Liver (tissue), 9 donors: ENCODE results near the gene TAB2. TPM values are rescaled to one million over a fixed set of nuclear protein-coding genes. Genes with fewer than 3 reads are reported as not detected.

Experiments used
- DNase-seq: peaks from one replicate; pipeline ENCODE4 v3.0.0-alpha.2; 2017; ENCODE audit warnings: low spot score
- H3K27ac ChIP-seq, 2 donors: one replicate each; pipeline ENCODE4 v1.7.0; 2013; ENCODE audit warnings: inconsistent platforms in 2 of 2, low read length in 2 of 2, control low read depth in 1 of 2, low read depth in 1 of 2, mild to moderate bottlenecking in 1 of 2
- H3K27me3 ChIP-seq, 4 donors: one replicate each; pipeline versions ENCODE4 v1.6.1 to v1.7.0; 2013; ENCODE audit warnings: low read length in 3 of 4, inconsistent platforms in 1 of 4, mild to moderate bottlenecking in 1 of 4, moderate library complexity in 1 of 4; ENCODE audit not compliant: control insufficient read depth in 4 of 4, insufficient read depth in 4 of 4
- H3K36me3 ChIP-seq, 4 donors: one replicate each; pipeline versions ENCODE4 v1.6.1 to v1.7.0; 2013; ENCODE audit warnings: low read length in 3 of 4, mild to moderate bottlenecking in 3 of 4, low read depth in 1 of 4, moderate library complexity in 1 of 4; ENCODE audit not compliant: control insufficient read depth in 4 of 4, insufficient read depth in 3 of 4
- H3K4me1 ChIP-seq, 4 donors: one replicate each; pipeline versions ENCODE4 v1.6.1 to v1.7.0; 2013; ENCODE audit warnings: low read length in 3 of 4, mild to moderate bottlenecking in 3 of 4, moderate library complexity in 1 of 4; ENCODE audit not compliant: control insufficient read depth in 4 of 4, insufficient read depth in 4 of 4
- H3K4me3 ChIP-seq, 3 donors: one replicate each; pipeline versions ENCODE4 v1.6.1 to v1.7.0; 2013; ENCODE audit warnings: low read length in 3 of 3, control low read depth in 1 of 3, low read depth in 1 of 3, mild to moderate bottlenecking in 1 of 3
- H3K9ac ChIP-seq, 2 donors: one replicate each; pipeline ENCODE4 v1.7.0; 2013; ENCODE audit warnings: low read length in 2 of 2, mild to moderate bottlenecking in 2 of 2, moderate library complexity in 2 of 2, control low read depth in 1 of 2, low read depth in 1 of 2
- H3K9me3 ChIP-seq, 4 donors: one replicate each; pipeline versions ENCODE4 v1.6.1 to v1.7.0; 2013; ENCODE audit warnings: low read length in 3 of 4; ENCODE audit not compliant: control insufficient read depth in 4 of 4
- EGR1 ChIP-seq, 2 donors: IDR thresholded peaks; 2 replicates each; pipeline ENCODE4 v1.6.1; 2016 to 2018; ENCODE audit warnings: antibody characterized with exemption in 2 of 2, low read depth in 2 of 2
- FOXA1 ChIP-seq: IDR thresholded peaks from 2 replicates; pipeline ENCODE4 v1.6.1; 2016; ENCODE audit warnings: antibody characterized with exemption
- FOXA2 ChIP-seq: IDR thresholded peaks from 2 replicates; pipeline ENCODE4 v1.6.1; 2016; ENCODE audit warnings: antibody characterized with exemption
- GABPA ChIP-seq, 2 donors: IDR thresholded peaks in 1 of 2; conservative IDR thresholded peaks in 1 of 2; 2 replicates each; pipeline ENCODE4 v1.6.1; 2016; ENCODE audit warnings: antibody characterized with exemption in 2 of 2, mild to moderate bottlenecking in 1 of 2, moderate library complexity in 1 of 2
- HNF4A ChIP-seq, 2 donors: conservative IDR thresholded peaks; 2 replicates each; pipeline ENCODE4 v1.6.1; 2016; ENCODE audit warnings: antibody characterized with exemption in 2 of 2, mild to moderate bottlenecking in 2 of 2
- HNF4G ChIP-seq: IDR thresholded peaks from 2 replicates; pipeline ENCODE4 v1.6.1; 2016; ENCODE audit warnings: antibody characterized with exemption
- JUND ChIP-seq, 2 donors: IDR thresholded peaks; 2 replicates each; pipeline ENCODE4 v1.6.1; 2016; ENCODE audit warnings: antibody characterized with exemption in 2 of 2
- NR2F2 ChIP-seq: IDR thresholded peaks from 2 replicates; pipeline ENCODE4 v1.6.1; 2016; ENCODE audit warnings: antibody characterized with exemption
- RAD21 ChIP-seq, 2 donors: IDR thresholded peaks; 2 replicates each; pipeline ENCODE4 v1.6.1; 2016; ENCODE audit warnings: antibody characterized with exemption in 2 of 2, mild to moderate bottlenecking in 2 of 2
- RXRA ChIP-seq, 2 donors: IDR thresholded peaks; 2 replicates each; pipeline ENCODE4 v1.6.1; 2017 to 2018; ENCODE audit warnings: antibody characterized with exemption in 2 of 2, mild to moderate bottlenecking in 1 of 2
- SP1 ChIP-seq: IDR thresholded peaks from 2 replicates; pipeline ENCODE4 v1.6.1; 2018; ENCODE audit warnings: antibody characterized with exemption, mild to moderate bottlenecking
- TAF1 ChIP-seq: conservative IDR thresholded peaks from 2 replicates; pipeline ENCODE4 v1.6.1; 2016; ENCODE audit warnings: antibody characterized with exemption, mild to moderate bottlenecking
- WGBS: extraction: QIAGEN DNeasy Blood & Tissue Kit; methylation state at CpG from one replicate; pipeline ENCODE4 v1.1.7; 2013; 5-methylcytosine and 5-hydroxymethylcytosine counted together
- polyA plus RNA-seq, 2 donors: library from polyadenylated mRNA; stranded (reverse) in 1 of 2; unstranded in 1 of 2; fragments of 200-250 nt in 1 of 2; fragments of >200 nt in 1 of 2; fragmentation: Nextera tagmentation in 1 of 2; extraction: Ambion mirVana in 1 of 2; gene quantifications; one replicate each; pipeline versions ENCODE4 v1.2.1 to v1.2.3, GENCODE V29; 2013 to 2015
- total RNA-seq, 2 donors: library from RNA; depleted of rRNA; stranded (reverse); fragments of >200 nt; gene quantifications; one replicate each; pipeline ENCODE4 v1.2.3, GENCODE V29; 2014
- TF ChIP-seq, protein P1 (sequence below): IDR thresholded peaks from 2 replicates; pipeline ENCODE4 v1.6.1; 2016; ENCODE audit warnings: antibody characterized with exemption, mild to moderate bottlenecking
- TF ChIP-seq, protein P2 (sequence below): IDR thresholded peaks from 2 replicates; pipeline ENCODE4 v1.6.1; 2016; ENCODE audit warnings: antibody characterized with exemption
- TF ChIP-seq, protein P3 (sequence below): fragments of 150-350 bp; IDR thresholded peaks from 2 replicates; pipeline ENCODE4 v1.5.1; 2017; ENCODE audit warnings: improper control_type of control experiment, low read depth, low read length; ENCODE audit not compliant: missing input control
- TF ChIP-seq, protein P4 (sequence below): IDR thresholded peaks from 2 replicates; pipeline ENCODE4 v1.6.1; 2016; ENCODE audit warnings: antibody characterized with exemption
- donor health status: healthy.
- donor health status: healthy.
- donor health status: healthy.
- donor health status: healthy.
- donor health status: healthy.

The TAB2 gene
- total and polyA plus RNA-seq, 4 donors, result 10.5 to 25.6 (median 18.0) TPM

GRCh38 chr6:149455031-149455732, 137.7 kb downstream of the TAB2 start:
- H3K4me1 ChIP-seq, result peaks cover 14 to 32% (median 23%) of the 10 kb centered on the region in 4 donors
- no peak overlapping the region for H3K9ac ChIP-seq
- H3K27ac ChIP-seq, result peak overlapping the region; percentile 14 to 35
- TF ChIP-seq, protein P1, sequence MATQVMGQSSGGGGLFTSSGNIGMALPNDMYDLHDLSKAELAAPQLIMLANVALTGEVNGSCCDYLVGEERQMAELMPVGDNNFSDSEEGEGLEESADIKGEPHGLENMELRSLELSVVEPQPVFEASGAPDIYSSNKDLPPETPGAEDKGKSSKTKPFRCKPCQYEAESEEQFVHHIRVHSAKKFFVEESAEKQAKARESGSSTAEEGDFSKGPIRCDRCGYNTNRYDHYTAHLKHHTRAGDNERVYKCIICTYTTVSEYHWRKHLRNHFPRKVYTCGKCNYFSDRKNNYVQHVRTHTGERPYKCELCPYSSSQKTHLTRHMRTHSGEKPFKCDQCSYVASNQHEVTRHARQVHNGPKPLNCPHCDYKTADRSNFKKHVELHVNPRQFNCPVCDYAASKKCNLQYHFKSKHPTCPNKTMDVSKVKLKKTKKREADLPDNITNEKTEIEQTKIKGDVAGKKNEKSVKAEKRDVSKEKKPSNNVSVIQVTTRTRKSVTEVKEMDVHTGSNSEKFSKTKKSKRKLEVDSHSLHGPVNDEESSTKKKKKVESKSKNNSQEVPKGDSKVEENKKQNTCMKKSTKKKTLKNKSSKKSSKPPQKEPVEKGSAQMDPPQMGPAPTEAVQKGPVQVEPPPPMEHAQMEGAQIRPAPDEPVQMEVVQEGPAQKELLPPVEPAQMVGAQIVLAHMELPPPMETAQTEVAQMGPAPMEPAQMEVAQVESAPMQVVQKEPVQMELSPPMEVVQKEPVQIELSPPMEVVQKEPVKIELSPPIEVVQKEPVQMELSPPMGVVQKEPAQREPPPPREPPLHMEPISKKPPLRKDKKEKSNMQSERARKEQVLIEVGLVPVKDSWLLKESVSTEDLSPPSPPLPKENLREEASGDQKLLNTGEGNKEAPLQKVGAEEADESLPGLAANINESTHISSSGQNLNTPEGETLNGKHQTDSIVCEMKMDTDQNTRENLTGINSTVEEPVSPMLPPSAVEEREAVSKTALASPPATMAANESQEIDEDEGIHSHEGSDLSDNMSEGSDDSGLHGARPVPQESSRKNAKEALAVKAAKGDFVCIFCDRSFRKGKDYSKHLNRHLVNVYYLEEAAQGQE, result no peak
- TF ChIP-seq RXRA (IDR thresholded peaks at IDR 0.05), result no peak
- TF ChIP-seq, protein P2, sequence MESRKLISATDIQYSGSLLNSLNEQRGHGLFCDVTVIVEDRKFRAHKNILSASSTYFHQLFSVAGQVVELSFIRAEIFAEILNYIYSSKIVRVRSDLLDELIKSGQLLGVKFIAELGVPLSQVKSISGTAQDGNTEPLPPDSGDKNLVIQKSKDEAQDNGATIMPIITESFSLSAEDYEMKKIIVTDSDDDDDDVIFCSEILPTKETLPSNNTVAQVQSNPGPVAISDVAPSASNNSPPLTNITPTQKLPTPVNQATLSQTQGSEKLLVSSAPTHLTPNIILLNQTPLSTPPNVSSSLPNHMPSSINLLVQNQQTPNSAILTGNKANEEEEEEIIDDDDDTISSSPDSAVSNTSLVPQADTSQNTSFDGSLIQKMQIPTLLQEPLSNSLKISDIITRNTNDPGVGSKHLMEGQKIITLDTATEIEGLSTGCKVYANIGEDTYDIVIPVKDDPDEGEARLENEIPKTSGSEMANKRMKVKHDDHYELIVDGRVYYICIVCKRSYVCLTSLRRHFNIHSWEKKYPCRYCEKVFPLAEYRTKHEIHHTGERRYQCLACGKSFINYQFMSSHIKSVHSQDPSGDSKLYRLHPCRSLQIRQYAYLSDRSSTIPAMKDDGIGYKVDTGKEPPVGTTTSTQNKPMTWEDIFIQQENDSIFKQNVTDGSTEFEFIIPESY, result no peak
- TF ChIP-seq, protein P3, sequence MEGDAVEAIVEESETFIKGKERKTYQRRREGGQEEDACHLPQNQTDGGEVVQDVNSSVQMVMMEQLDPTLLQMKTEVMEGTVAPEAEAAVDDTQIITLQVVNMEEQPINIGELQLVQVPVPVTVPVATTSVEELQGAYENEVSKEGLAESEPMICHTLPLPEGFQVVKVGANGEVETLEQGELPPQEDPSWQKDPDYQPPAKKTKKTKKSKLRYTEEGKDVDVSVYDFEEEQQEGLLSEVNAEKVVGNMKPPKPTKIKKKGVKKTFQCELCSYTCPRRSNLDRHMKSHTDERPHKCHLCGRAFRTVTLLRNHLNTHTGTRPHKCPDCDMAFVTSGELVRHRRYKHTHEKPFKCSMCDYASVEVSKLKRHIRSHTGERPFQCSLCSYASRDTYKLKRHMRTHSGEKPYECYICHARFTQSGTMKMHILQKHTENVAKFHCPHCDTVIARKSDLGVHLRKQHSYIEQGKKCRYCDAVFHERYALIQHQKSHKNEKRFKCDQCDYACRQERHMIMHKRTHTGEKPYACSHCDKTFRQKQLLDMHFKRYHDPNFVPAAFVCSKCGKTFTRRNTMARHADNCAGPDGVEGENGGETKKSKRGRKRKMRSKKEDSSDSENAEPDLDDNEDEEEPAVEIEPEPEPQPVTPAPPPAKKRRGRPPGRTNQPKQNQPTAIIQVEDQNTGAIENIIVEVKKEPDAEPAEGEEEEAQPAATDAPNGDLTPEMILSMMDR, result no peak
- no peak for TF ChIP-seq TAF1
- TF ChIP-seq GABPA (IDR thresholded peaks at IDR 0.05 in 1 of 2, conservative IDR thresholded peaks at IDR 0.05 in 1 of 2), result no peak
- TF ChIP-seq HNF4A (conservative IDR thresholded peaks at IDR 0.05), result no peak
- no peak for TF ChIP-seq FOXA1
- no peak for TF ChIP-seq NR2F2
- no peak for TF ChIP-seq HNF4G
- TF ChIP-seq RAD21 (IDR thresholded peaks at IDR 0.05), result no peak
- TF ChIP-seq, protein P4, sequence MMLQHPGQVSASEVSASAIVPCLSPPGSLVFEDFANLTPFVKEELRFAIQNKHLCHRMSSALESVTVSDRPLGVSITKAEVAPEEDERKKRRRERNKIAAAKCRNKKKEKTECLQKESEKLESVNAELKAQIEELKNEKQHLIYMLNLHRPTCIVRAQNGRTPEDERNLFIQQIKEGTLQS, result no peak
- TF ChIP-seq FOXA2, result no peak
- no peak for DNase-seq
- no peaks in the 10 kb centered on the region for H3K9me3 ChIP-seq
- no peaks in the 10 kb centered on the region for H3K27me3 ChIP-seq
- peaks cover 0 to 1% (median 0%) of the 10 kb centered on the region in 4 donors for H3K36me3 ChIP-seq
- WGBS, result 84% methylated on average over 11 of the region's 11 CpGs
- no peak overlapping the region for H3K4me3 ChIP-seq

DNA sequence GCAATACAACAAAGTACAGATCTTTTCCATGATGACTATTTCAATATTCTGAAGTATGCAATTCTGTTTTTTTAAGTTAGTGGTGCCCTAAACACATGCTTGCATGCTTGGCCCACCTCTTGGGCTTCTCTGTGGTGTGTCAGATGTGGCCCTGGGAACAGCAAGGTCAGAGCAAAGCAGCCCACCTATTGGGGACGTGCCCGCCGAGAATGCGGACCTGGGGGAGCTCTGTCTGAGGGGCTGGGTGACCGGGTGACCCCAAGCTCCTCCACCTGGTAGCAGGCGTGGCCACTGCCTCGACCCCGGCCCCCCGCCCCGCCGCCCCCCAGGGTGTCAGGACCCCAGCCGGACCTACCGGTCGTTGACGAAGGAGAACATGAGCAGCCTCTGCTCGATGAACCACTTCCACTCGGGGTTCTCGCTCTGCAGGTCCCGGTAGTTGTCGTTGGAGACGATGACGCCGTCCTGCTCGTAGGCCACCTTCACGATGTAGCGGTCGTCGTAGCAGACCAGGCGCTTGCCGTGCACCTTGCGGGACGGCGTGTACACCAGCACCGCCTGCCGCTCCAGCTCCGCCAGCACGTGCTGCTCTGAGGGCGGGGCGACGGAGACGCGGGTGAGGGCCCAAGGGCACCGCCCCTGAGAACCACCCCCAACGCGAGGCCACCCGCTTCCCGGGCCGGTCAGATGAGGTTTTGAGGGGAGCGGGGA, 139.0 kb downstream of the TAB2 start:
- no peak overlapping the region for H3K27ac ChIP-seq
- H3K27me3 ChIP-seq, result no peaks in the 10 kb centered on the region
- H3K4me1 ChIP-seq, result peaks cover 11 to 21% (median 17%) of the 10 kb centered on the region in 4 donors
- H3K9ac ChIP-seq, result no peak overlapping the region
- H3K4me3 ChIP-seq, result no peak overlapping the region
- no peak for DNase-seq
- peaks cover 0 to 1% (median 0%) of the 10 kb centered on the region in 4 donors for H3K36me3 ChIP-seq
- WGBS, result 89% methylated on average over 49 of the region's 49 CpGs
- no peaks in the 10 kb centered on the region for H3K9me3 ChIP-seq
- no peak for TF ChIP-seq TAF1
- TF ChIP-seq NR2F2, result no peak
- TF ChIP-seq RXRA (IDR thresholded peaks at IDR 0.05), result no peak
- no peak for TF ChIP-seq FOXA2
- no peak for TF ChIP-seq JUND (IDR thresholded peaks at IDR 0.05)
- no peak for TF ChIP-seq SP1
- TF ChIP-seq, protein P3, result no peak
- TF ChIP-seq FOXA1, result no peak
- TF ChIP-seq EGR1 (IDR thresholded peaks at IDR 0.05; ENCODE audit: low read depth in 2 of 2), result no peak
- TF ChIP-seq, protein P1, result no peak
- no peak for TF ChIP-seq GABPA (IDR thresholded peaks at IDR 0.05 in 1 of 2, conservative IDR thresholded peaks at IDR 0.05 in 1 of 2)
